Glomerular visceral epithelial cell (primary cell): ENCODE data around the gene MNT.

Source experiments
- DNase-seq: peaks from one replicate; pipeline ENCODE4 v3.0.0-alpha.2; 2016; ENCODE audit errors: extremely low spot score

The MNT gene

GRCh38 chr17:2380950-2381649, 19.8 kb downstream of the MNT start:
- no peak for DNase-seq

GRCh38 chr17:2380226-2380922, 20.5 kb downstream of the MNT start:
- no peak for DNase-seq

GRCh38 chr17:2379489-2380225, 21.2 kb downstream of the MNT start:
- DNase-seq = no peak

- no peak for DNase-seq
Observed at GRCh38 chr17:2378905-2379304, 22.0 kb downstream of the MNT start.

- DNase-seq = no peak
Observed at GRCh38 chr17:2377659-2378058, 23.2 kb downstream of the MNT start.

GRCh38 chr17:2376107-2376506, 24.8 kb downstream of the MNT start:
- DNase-seq = no peak

GRCh38 chr17:2375406-2375805, 25.5 kb downstream of the MNT start:
- no peak for DNase-seq

GRCh38 chr17:2374549-2375285, 26.1 kb downstream of the MNT start:
- DNase-seq = no peak

- DNase-seq = no peak
Observed at GRCh38 chr17:2373179-2373578, 27.7 kb downstream of the MNT start.

GRCh38 chr17:2372681-2373080, 28.2 kb downstream of the MNT start:
- no peak for DNase-seq

GRCh38 chr17:2372180-2372579, 28.7 kb downstream of the MNT start:
- no peak for DNase-seq

- no peak for DNase-seq
Observed at GRCh38 chr17:2371183-2372130, 29.4 kb downstream of the MNT start.

- DNase-seq = no peak
Observed at GRCh38 chr17:2370211-2370589, 30.7 kb downstream of the MNT start.

- no peak for DNase-seq
Observed at GRCh38 chr17:2369551-2370210, 31.2 kb downstream of the MNT start.

- no peak for DNase-seq
Observed at GRCh38 chr17:2369039-2369438, 31.8 kb downstream of the MNT start.

GRCh38 chr17:2368359-2368758, 32.5 kb downstream of the MNT start:
- DNase-seq = no peak

- DNase-seq = no peak
Observed at GRCh38 chr17:2366747-2367494, 33.9 kb downstream of the MNT start.

GRCh38 chr17:2365132-2365531, 35.7 kb downstream of the MNT start:
- DNase-seq = no peak

- DNase-seq = no peak
Observed at GRCh38 chr17:2364763-2365116, 36.1 kb downstream of the MNT start.
